Measurements from ENCODE around the gene FOCAD. TPM values are rescaled to one million over a fixed set of nuclear protein-coding genes. Genes with fewer than 3 reads are reported as not detected.

FOCAD gene
- total RNA-seq, 1 donor from 2014 or later: 60.1 TPM

GRCh38 chr9:20940447-20941173, 256.6 kb downstream of the FOCAD start:
- H3K4me1 Mint-ChIP-seq: peaks cover 32% of the 10 kb centered on the region
- H3K36me3 Mint-ChIP-seq (ENCODE audit: low read depth): peaks cover 10% of the 10 kb centered on the region
- H3K9me3 Mint-ChIP-seq: peaks cover 4% of the 10 kb centered on the region
- H3K4me3 Mint-ChIP-seq: no peak overlapping the region
- no peak for TF ChIP-seq CTCF (conservative IDR thresholded peaks at IDR 0.05)
- H3K27ac Mint-ChIP-seq (ENCODE audit: unreplicated experiment): no peak overlapping the region
- DNase-seq (ENCODE audit: low read depth, low spot score): no peak
- no peaks in the 10 kb centered on the region for H3K27me3 Mint-ChIP-seq (ENCODE audit: low read depth)

DNA sequence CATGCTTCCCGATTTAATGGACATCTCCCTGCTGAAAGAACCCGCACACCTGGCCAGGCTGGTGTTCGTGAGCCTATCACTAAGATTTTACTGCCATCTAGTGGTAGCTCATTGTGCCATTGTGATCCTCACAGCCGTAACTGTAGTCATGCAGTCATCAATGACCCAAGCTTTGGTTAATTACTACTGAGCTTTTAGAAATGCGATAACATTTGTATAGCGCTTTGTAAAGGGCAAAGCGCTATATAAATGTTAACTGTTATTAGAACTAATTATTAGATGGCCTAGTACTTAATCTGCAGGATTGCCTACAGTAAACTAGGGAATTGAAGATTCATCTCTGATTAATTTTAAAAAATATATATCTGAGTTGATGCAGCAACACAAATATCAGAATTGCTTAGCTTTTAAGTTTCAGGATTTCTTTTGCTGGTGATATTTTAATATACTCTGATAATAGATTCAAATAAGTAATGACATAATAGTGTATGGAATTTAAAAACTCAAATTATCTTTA, 257.2 kb downstream of the FOCAD start:
- H3K9me3 Mint-ChIP-seq: peaks cover 2% of the 10 kb centered on the region
- H3K4me1 Mint-ChIP-seq: peaks cover 38% of the 10 kb centered on the region
- peaks cover 6% of the 10 kb centered on the region for H3K36me3 Mint-ChIP-seq (ENCODE audit: low read depth)
- H3K27me3 Mint-ChIP-seq (ENCODE audit: low read depth): no peaks in the 10 kb centered on the region
- H3K27ac Mint-ChIP-seq (ENCODE audit: unreplicated experiment): no peak overlapping the region
- no peak overlapping the region for H3K4me3 Mint-ChIP-seq
- peak; percentile 39 for DNase-seq (ENCODE audit: low read depth, low spot score)
- TF ChIP-seq CTCF (conservative IDR thresholded peaks at IDR 0.05): peak; percentile 94

GRCh38 chr9:20944507-20944906, 260.4 kb downstream of the FOCAD start:
- Mint-ChIP-seq H3K36me3 (ENCODE audit: low read depth) (peaks cover 7% of the 10 kb centered on the region), H3K27me3 (ENCODE audit: low read depth) (no peaks in the 10 kb centered on the region)
- no peak for TF ChIP-seq CTCF (conservative IDR thresholded peaks at IDR 0.05)

DNA sequence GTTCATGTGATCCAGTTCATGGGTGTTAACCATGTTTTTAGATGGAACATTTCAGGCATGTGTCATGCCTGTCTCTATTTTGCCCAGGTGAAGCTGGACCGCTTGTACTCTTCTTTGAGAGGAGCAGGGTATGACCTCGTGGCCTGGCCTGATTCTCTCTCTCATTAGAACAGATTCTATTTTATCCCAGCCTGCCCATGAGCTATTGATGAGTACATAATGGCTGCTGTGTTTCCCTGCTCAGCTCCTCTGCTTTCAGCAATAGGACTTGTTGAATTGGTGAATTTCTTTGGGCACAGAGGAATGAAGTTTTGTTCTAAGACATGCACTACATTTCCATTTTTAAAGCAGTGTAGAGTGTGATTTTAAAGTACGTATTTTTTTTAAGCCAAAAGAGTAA, 261.2 kb downstream of the FOCAD start:
- H3K36me3 Mint-ChIP-seq (ENCODE audit: low read depth): peaks cover 7% of the 10 kb centered on the region
- peak overlapping the region; percentile 2 for H3K27ac Mint-ChIP-seq (ENCODE audit: unreplicated experiment)
- peak overlapping the region; percentile 27 for H3K4me3 Mint-ChIP-seq
- no peaks in the 10 kb centered on the region for H3K9me3 Mint-ChIP-seq
- TF ChIP-seq CTCF (conservative IDR thresholded peaks at IDR 0.05): no peak
- DNase-seq (ENCODE audit: low read depth, low spot score): peak; percentile 7
- H3K4me1 Mint-ChIP-seq: peaks cover 61% of the 10 kb centered on the region
- H3K27me3 Mint-ChIP-seq (ENCODE audit: low read depth): no peaks in the 10 kb centered on the region

More at GRCh38 chr9:20944507-20944906, 260.4 kb downstream of the FOCAD start:
- DNase-seq (ENCODE audit: low read depth, low spot score): no peak
- no peak overlapping the region for H3K4me3 Mint-ChIP-seq
- no peaks in the 10 kb centered on the region for H3K9me3 Mint-ChIP-seq
- H3K4me1 Mint-ChIP-seq: peaks cover 61% of the 10 kb centered on the region
- H3K27ac Mint-ChIP-seq (ENCODE audit: unreplicated experiment): no peak overlapping the region

DNA sequence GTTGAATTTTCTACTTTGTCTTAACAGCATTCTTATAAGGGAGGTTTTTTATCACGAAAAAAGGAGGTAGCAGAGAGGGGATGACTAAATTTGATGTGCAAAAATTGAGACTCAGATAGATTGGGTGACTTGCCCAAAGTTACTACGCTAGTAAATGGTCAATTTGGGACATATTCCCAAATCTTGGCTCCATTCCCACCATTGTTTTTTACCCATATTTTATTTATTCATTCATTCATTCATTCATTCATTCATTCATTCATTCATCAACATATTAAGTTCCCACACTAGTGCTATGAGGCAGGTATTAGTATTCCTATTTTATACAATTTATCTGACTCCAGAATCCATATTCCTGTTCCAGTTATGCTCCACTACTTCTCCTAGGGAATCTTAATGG, 261.8 kb downstream of the FOCAD start:
- H3K4me1 Mint-ChIP-seq: peaks cover 60% of the 10 kb centered on the region
- no peaks in the 10 kb centered on the region for H3K9me3 Mint-ChIP-seq
- DNase-seq (ENCODE audit: low read depth, low spot score): no peak

More for the DNA sequence above, 261.8 kb downstream of the FOCAD start:
- TF ChIP-seq CTCF (conservative IDR thresholded peaks at IDR 0.05): no peak
- Mint-ChIP-seq H3K36me3 (ENCODE audit: low read depth) (peaks cover 11% of the 10 kb centered on the region), H3K4me3 (peak overlapping the region; percentile 27), H3K27ac (ENCODE audit: unreplicated experiment) (peak overlapping the region; percentile 54), H3K27me3 (ENCODE audit: low read depth) (no peaks in the 10 kb centered on the region)

Data from neural crest cell (in vitro differentiated cells).